HG02852 (cell line): ENCODE measurements around the gene POU2AF3.
A peak's percentile ranks its signal among the peaks of the same experiment; 100 is the strongest.
"Not testable (repeated sequence)": the region's sequence is repeated elsewhere in the genome, so short reads cannot be mapped to it uniquely, and the experiment has no call there.

Experiments
- ATAC-seq: cut with Tn5 transposase; IDR thresholded peaks from one replicate; pipeline ENCODE4 v1.9.1; 2021; ENCODE audit warnings: mild to moderate bottlenecking, moderate library complexity; ENCODE audit not compliant: unreplicated experiment

Gene POU2AF3, protein sequence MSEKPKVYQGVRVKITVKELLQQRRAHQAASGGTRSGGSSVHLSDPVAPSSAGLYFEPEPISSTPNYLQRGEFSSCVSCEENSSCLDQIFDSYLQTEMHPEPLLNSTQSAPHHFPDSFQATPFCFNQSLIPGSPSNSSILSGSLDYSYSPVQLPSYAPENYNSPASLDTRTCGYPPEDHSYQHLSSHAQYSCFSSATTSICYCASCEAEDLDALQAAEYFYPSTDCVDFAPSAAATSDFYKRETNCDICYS

DNA sequence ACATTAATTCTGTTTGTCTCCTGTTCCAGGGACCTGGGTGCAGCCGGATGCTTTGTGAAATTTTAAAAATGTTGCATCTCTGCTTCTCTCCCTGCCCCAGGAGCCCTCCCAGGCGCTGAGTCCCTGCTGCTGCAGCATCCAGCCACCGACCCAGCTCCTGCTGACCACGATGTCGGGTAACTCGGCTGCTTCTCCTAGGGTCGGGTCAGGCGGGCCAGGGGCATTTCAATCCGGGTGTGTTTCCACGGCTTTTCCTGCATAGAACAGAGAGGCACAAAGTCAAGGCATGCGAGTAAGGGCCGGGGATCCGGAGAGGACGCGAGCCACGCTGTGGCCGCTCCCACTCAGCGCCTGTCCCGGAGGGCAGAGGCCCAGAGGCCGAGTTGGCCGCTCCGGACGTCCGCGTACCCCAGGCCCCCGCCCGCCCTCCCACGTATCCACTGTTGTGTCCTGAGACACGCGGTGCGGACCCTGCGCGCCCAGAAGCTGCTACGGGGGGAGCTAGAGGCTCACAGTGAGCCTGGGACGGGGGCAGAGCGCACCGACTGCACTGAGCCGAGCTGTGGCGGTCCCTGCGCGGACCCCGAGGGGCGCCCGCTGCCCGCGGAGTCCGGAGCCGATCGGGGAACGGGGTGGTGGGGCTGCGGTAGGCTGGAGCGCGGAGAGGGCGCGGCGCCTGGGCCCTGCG lies at the start of gene POU2AF3:
Gene POU2AF3 (plus strand): TSS at position 134 of the 688 bp plus-strand sequence. CDS start 36 bp downstream, at position 170.
- ATAC-seq = peak; percentile 33

GRCh38 chr11:111250936-111251335 lies 47.4 kb upstream of the POU2AF3 start:
- no peak for ATAC-seq

- no peak for ATAC-seq
These were observed 45.2 kb upstream of the POU2AF3 start for GRCh38 chr11:111253131-111253530.

DNA sequence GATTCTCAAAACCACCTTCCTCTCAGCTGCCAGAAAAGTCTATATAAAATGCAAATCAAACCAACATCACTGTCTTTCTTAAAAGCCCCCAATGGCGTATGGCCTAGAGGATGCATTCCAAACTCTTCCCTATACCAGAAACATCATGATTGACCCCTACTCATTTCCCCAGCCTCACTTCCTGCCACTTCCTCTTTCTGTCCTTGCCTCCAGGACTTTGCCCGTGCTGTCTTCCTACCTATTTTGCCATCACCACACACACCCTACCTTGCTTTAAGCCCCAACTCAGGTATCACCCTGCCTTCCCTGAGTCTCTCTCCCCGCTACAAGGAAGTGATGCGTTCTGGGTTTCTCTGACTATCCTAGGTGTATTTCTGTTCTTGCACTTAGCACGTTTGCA lies 44.7 kb upstream of the POU2AF3 start:
- ATAC-seq = no peak

- no peak for ATAC-seq
These were observed 40.3 kb upstream of the POU2AF3 start for GRCh38 chr11:111258046-111258445.

DNA sequence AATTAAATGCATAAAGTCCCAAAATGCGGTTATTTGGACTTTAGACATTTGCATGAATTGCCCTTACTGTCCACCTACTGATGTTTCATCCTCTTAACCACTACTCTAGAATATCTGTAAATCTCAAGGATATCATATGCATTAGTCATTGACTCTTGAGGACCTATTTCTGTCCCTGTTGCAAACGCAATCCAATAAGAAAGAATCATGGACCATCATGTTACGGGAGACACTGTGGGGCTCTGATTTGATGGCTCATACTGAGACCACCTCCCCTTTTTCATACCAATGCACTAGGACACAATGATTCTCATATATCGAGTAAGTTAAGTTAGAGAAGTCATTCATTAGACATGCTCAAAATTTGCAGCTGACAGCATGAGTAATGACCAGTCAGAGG lies 38.5 kb upstream of the POU2AF3 start:
- ATAC-seq = no peak

DNA sequence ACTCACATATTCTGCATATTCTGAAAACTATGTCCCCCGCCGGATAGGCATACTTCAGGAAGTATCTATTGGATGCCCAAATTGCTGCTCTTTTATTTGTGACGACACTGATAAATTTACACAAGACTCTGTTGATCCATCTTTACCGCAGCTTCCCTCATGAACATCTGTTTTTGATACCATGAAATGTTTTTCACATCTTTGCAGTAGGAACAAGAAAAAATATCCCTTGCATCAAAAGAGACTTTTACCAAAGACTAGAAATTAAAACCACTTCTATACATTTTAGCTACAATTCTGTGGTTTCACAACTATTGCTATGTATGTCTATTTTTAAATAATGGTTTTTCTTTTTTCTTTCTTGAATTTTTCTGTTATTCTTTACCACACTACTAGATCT lies 37.5 kb upstream of the POU2AF3 start:
- ATAC-seq = no peak

- ATAC-seq = no peak
These were observed 33.7 kb upstream of the POU2AF3 start for GRCh38 chr11:111264646-111265045.

- no peak for ATAC-seq
These were observed 32.9 kb upstream of the POU2AF3 start for GRCh38 chr11:111265421-111265820.

- ATAC-seq = not testable (repeated sequence)
These were observed 30.0 kb upstream of the POU2AF3 start for GRCh38 chr11:111268303-111268702.

DNA sequence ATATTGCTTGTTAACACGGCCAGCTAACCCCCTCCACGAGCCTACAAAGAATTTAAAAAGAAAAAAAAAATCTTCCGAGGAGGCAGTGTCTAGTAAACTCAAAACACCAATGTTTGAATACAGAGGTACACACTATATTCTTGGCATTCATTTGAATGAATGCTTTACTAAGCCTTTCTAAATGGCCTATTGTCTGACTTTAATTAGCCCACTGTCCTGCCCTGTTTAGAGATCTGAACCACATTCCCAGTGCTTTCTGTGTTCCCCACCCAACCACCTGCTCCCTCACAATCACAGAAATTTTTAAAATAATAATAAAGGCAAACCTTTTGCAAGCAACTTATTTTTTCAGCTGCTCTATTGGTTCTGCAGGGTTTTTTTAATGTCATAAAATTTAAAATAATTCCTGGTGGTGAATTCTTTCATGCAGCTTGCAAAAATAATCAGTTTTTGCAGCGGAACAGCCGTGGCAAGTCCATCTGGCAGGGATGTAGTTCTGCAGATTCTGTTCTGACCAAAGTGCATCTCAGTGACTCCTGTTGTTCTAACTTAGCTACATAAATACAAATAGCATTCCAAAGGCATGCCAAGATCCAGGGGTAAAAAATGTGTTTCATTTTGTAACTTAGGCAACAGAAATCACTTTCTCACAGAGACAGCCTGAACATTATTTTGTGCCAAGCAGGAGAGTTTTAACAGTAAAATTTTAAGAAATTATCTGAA lies 29.0 kb upstream of the POU2AF3 start:
- no peak for ATAC-seq

- no peak for ATAC-seq
These were observed 25.9 kb upstream of the POU2AF3 start for GRCh38 chr11:111272420-111272819.

- ATAC-seq = no peak
These were observed 15.7 kb upstream of the POU2AF3 start for GRCh38 chr11:111282562-111283075.

GRCh38 chr11:111283945-111284481 lies 14.3 kb upstream of the POU2AF3 start:
- ATAC-seq = no peak

GRCh38 chr11:111285189-111286091 lies 12.9 kb upstream of the POU2AF3 start:
- ATAC-seq = no peak

DNA sequence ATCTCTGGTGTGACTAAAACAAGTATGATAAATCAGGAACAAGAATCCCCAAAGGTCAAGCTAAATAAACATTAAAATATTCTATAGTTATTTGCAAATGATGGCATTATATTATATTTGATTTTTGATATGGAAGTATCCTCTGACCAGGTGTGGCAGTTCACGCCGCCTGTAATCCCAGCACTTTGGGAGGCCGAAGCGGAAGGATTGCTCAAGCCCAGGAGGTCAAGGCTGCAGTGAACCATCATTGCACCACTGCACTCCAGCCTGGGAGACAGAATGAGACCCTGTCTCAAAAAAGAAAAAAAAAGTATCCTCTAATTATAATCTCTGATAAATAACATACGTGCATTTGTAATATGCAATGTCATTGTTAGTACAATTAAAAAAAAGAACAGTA lies 6.6 kb upstream of the POU2AF3 start:
- no peak for ATAC-seq

DNA sequence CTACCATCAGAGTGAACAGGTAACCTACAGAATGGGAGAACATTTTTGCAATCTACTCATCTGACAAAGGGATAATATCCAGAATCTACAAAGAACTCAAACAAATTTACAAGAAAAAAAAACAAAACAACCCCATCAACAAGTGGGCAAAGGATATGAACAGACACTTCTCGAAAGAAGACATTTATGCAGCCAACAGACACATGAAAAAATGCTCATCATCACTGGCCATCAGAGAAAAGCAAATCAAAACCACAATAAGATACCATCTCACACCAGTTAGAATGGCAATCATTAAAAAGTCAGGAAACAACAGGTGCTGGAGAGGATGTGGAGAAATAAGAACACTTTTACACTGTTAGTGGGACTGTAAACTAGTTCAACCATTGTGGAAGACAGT lies 5.9 kb upstream of the POU2AF3 start:
- ATAC-seq = not testable (repeated sequence)

GRCh38 chr11:111296196-111296595 lies 2.1 kb upstream of the POU2AF3 start:
- no peak for ATAC-seq

DNA sequence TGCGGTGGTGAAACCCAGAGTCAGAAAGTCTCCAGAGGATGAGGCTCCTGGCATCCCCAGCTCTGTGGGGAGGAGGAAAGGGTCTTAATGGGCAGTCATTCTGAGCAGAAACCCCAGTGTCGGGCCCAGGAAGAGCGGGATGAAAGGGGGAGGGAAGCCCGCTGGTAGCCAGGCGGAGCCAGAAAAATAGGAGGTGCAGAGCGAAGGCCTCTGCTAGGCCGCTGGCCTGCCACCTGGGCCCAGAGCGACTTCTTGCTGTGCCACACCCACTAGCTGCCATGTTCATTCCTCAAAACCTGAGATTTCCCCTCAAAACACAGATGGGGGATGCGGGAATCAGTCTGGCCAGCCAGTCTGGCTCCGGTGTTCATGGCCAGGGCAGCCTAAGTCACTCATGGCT lies 650 bp upstream of the POU2AF3 start:
- ATAC-seq = no peak
